ENCODE results near the gene AIRE. TPM values are rescaled to one million over a fixed set of nuclear protein-coding genes. Genes with fewer than 3 reads are reported as not detected.
"Not testable (repeated sequence)": the region's sequence is repeated elsewhere in the genome, so short reads cannot be mapped to it uniquely, and the experiment has no call there.

AIRE gene
- polyA plus RNA-seq, 1 donor from 2014 or later, result not detected

DNA sequence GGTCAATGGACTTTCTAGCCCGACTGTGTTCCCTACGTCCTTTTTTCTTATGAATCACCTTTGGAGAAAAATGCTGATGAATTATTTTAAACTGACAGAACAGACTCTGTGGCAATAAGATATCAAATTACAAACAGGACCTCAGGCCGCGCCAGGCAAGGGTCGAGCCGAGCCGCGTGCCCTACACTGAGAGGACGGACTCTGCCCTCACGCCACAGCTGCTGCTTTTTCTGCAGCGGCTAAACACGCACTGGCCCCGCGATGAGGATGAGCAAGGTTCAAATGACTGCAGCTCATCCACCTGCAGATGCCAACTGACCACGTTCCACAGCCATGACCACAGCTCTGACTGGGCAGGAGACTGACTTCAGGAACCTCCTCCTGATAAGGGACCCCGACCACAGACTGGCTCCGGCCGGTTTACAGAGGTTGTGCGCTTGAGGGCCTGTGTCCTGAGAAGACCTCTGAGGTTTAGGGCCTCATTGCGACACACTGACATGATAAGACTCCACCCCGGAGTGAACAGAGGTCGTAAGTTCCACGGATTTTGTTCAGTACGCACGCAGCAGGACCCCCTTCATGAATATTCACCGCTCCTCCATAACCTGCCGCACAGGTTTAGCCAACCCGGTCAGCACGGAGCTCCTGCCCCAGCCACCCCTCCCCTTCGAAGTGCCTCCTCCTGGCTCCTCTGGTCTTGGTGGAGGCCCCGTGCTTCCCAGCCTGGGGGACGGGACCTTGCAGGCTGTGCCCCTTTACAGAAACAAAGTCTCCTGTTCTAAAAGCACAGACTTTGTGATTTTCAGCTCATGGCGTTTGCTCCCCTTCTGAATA is 36.3 kb upstream of the AIRE start:
- H3K4me2 ChIP-seq (ENCODE audit: low read length); H3K79me2 ChIP-seq (replicated peaks; ENCODE audit: insufficient read depth, low read length); H3K9me3 ChIP-seq (ENCODE audit: low read length); H3K9ac ChIP-seq (ENCODE audit: low read length); H3K27ac ChIP-seq (ENCODE audit: low read length); H2AFZ ChIP-seq (ENCODE audit: low read depth, low read length); H3K36me3 ChIP-seq (ENCODE audit: insufficient read depth, low read length); H3K9me2 ChIP-seq (ENCODE audit: insufficient read depth, low read length); H4K20me1 ChIP-seq (ENCODE audit: insufficient read depth); H3K4me3 ChIP-seq (ENCODE audit: low read length); H3F3A ChIP-seq (ENCODE audit: insufficient read depth, low read length, poor library complexity, severe bottlenecking); H3K27me3 ChIP-seq (ENCODE audit: insufficient read depth, low read depth, low read length): not testable (repeated sequence)

DNA sequence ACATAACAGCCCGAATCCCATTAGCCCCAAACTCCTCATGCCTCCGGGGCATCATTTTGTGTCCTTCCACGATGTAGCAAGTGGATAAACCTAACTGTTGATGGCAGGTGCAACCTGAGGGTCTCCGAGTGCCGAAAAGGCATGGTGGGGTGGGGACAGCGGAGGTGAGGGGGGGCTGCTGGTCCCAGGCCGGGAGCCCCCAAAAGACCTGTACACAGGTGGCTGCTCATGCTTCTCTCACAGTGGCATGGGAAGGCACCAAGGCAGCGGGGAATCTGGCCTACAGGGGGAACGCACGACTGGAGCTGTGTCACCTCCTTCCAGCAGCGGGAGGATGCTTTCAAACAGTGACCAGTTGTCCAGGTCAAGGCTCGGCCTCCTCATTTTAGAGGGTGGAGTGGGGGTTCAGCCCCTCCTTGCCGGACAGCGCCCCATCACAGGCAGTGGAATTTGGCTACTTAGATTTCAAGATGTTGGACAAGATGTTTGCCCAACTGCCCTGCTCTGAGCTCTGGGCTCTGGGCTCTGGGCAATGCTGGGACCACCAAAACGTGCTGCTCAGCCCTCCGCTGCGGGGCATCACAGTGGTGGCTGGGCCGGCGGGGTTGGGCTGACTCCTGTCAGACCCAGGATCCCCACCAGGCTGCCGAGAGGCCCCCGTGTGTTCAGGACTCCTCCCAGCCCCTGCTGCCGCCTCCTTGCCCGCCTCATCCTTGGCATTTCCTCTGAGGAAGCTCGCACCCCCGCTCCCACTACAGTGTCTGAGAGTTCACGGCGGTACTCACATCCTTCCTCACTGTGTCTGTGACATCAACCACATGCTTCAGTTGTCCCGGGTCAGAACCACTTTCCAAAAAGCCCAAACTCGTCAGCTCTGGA is 31.6 kb upstream of the AIRE start:
- Histone ChIP-seq H4K20me1 (ENCODE audit: insufficient read depth) (no peaks in the 10 kb centered on the region), H3K9me2 (ENCODE audit: insufficient read depth, low read length) (no peaks in the 10 kb centered on the region), H2AFZ (ENCODE audit: low read depth, low read length) (no peak overlapping the region), H3K4me3 (ENCODE audit: low read length) (no peak overlapping the region), H3K9ac (ENCODE audit: low read length) (no peak overlapping the region), H3K27me3 (ENCODE audit: insufficient read depth, low read depth, low read length) (no peaks in the 10 kb centered on the region), H3K9me3 (ENCODE audit: low read length) (no peaks in the 10 kb centered on the region), H3F3A (ENCODE audit: insufficient read depth, low read length, poor library complexity, severe bottlenecking) (no peaks in the 10 kb centered on the region), H3K4me2 (ENCODE audit: low read length) (no peak overlapping the region), H3K36me3 (ENCODE audit: insufficient read depth, low read length) (no peaks in the 10 kb centered on the region), H3K27ac (ENCODE audit: low read length) (no peak overlapping the region), H3K79me2 (replicated peaks; ENCODE audit: insufficient read depth, low read length) (no peaks in the 10 kb centered on the region)
- no peak for TF ChIP-seq SMC3 (conservative IDR thresholded peaks at IDR 0.05; ENCODE audit: poor library complexity)
- no peak for TF ChIP-seq POLR2AphosphoS5 (IDR thresholded peaks at IDR 0.05)
- TF ChIP-seq TAF1 (IDR thresholded peaks at IDR 0.05; ENCODE audit: low read depth), result no peak
- no peak for TF ChIP-seq MXI1 (conservative IDR thresholded peaks at IDR 0.05; ENCODE audit: poor library complexity, severe bottlenecking)
- no peak for TF ChIP-seq RAD21 (conservative IDR thresholded peaks at IDR 0.05)
- TF ChIP-seq, protein P1, sequence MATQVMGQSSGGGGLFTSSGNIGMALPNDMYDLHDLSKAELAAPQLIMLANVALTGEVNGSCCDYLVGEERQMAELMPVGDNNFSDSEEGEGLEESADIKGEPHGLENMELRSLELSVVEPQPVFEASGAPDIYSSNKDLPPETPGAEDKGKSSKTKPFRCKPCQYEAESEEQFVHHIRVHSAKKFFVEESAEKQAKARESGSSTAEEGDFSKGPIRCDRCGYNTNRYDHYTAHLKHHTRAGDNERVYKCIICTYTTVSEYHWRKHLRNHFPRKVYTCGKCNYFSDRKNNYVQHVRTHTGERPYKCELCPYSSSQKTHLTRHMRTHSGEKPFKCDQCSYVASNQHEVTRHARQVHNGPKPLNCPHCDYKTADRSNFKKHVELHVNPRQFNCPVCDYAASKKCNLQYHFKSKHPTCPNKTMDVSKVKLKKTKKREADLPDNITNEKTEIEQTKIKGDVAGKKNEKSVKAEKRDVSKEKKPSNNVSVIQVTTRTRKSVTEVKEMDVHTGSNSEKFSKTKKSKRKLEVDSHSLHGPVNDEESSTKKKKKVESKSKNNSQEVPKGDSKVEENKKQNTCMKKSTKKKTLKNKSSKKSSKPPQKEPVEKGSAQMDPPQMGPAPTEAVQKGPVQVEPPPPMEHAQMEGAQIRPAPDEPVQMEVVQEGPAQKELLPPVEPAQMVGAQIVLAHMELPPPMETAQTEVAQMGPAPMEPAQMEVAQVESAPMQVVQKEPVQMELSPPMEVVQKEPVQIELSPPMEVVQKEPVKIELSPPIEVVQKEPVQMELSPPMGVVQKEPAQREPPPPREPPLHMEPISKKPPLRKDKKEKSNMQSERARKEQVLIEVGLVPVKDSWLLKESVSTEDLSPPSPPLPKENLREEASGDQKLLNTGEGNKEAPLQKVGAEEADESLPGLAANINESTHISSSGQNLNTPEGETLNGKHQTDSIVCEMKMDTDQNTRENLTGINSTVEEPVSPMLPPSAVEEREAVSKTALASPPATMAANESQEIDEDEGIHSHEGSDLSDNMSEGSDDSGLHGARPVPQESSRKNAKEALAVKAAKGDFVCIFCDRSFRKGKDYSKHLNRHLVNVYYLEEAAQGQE (IDR thresholded peaks at IDR 0.05; ENCODE audit: borderline replicate concordance), result no peak
- no peak for TF ChIP-seq EP300 (conservative IDR thresholded peaks at IDR 0.05; ENCODE audit: poor library complexity, severe bottlenecking)

DNA sequence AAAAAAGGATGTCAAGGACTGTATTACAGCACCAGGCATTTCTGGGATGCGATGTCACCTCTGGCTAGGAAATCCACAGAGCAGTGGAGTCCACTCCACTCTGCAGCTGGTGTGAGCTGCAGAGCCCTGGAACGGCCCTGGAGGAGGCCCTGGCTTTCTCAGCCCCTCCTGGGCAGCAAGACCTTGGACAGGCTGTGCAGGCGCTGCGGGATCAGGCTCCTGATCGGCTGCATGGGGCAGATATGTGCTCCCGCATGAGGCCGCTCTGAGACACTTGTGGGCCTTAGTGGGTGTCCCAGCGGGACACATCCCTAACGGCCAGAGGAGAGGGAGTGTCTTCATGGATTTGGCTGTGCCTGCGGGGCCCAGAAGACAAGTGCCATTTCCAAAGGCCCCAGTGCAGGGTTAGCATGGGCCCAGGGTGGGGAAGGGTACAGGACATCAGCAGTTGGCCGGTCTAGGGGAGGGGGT is 30.1 kb upstream of the AIRE start:
- no peaks in the 10 kb centered on the region for H3K9me2 ChIP-seq (ENCODE audit: insufficient read depth, low read length)
- H3K27me3 ChIP-seq (ENCODE audit: insufficient read depth, low read depth, low read length), result no peaks in the 10 kb centered on the region
- no peaks in the 10 kb centered on the region for H3K36me3 ChIP-seq (ENCODE audit: insufficient read depth, low read length)
- H2AFZ ChIP-seq (ENCODE audit: low read depth, low read length), result no peak overlapping the region
- TF ChIP-seq EP300 (conservative IDR thresholded peaks at IDR 0.05; ENCODE audit: poor library complexity, severe bottlenecking), result no peak
- no peaks in the 10 kb centered on the region for H3F3A ChIP-seq (ENCODE audit: insufficient read depth, low read length, poor library complexity, severe bottlenecking)
- H3K27ac ChIP-seq (ENCODE audit: low read length), result no peak overlapping the region
- H3K9ac ChIP-seq (ENCODE audit: low read length), result no peak overlapping the region
- H3K4me3 ChIP-seq (ENCODE audit: low read length), result no peak overlapping the region
- no peaks in the 10 kb centered on the region for H3K79me2 ChIP-seq (replicated peaks; ENCODE audit: insufficient read depth, low read length)
- H4K20me1 ChIP-seq (ENCODE audit: insufficient read depth), result no peaks in the 10 kb centered on the region
- H3K4me2 ChIP-seq (ENCODE audit: low read length), result no peak overlapping the region
- H3K9me3 ChIP-seq (ENCODE audit: low read length), result no peaks in the 10 kb centered on the region
